ENCODE results near the gene TMEM255B.

DNA sequence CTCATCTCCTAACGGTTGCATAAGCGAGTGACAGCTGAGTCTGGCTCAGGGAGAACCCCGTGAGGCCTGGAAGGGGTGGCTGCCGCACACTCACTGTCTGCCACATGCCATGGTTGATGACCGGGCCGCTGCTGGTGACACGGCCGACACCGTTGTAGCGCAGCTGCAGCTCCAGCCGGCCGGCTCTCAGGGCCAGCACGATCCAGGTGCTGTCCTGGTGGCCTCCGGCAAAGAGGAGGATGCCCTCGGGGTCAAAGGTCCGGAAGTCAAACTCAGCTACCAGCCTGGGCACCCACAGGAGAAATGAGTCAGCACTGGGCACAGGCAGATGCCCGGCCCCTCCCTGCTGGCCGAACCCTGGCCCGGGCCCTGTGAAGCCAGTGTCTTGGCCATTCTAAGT lies 73.2 kb downstream of the TMEM255B start:
- TF ChIP-seq EZH2 (IDR thresholded peaks at IDR 0.05; ENCODE audit: low read length) = no peak
- TF ChIP-seq, protein P1, sequence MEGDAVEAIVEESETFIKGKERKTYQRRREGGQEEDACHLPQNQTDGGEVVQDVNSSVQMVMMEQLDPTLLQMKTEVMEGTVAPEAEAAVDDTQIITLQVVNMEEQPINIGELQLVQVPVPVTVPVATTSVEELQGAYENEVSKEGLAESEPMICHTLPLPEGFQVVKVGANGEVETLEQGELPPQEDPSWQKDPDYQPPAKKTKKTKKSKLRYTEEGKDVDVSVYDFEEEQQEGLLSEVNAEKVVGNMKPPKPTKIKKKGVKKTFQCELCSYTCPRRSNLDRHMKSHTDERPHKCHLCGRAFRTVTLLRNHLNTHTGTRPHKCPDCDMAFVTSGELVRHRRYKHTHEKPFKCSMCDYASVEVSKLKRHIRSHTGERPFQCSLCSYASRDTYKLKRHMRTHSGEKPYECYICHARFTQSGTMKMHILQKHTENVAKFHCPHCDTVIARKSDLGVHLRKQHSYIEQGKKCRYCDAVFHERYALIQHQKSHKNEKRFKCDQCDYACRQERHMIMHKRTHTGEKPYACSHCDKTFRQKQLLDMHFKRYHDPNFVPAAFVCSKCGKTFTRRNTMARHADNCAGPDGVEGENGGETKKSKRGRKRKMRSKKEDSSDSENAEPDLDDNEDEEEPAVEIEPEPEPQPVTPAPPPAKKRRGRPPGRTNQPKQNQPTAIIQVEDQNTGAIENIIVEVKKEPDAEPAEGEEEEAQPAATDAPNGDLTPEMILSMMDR (optimal IDR thresholded peaks at IDR 0.05 in 1 of 3, IDR thresholded peaks at IDR 0.05 in 1 of 3, conservative IDR thresholded peaks at IDR 0.05 in 1 of 3; ENCODE audit: extremely low read depth in 1 of 3, insufficient read depth in 2 of 3, low read length in 3 of 3) = no peak
